ENCODE data around the gene TOM1.

DNA sequence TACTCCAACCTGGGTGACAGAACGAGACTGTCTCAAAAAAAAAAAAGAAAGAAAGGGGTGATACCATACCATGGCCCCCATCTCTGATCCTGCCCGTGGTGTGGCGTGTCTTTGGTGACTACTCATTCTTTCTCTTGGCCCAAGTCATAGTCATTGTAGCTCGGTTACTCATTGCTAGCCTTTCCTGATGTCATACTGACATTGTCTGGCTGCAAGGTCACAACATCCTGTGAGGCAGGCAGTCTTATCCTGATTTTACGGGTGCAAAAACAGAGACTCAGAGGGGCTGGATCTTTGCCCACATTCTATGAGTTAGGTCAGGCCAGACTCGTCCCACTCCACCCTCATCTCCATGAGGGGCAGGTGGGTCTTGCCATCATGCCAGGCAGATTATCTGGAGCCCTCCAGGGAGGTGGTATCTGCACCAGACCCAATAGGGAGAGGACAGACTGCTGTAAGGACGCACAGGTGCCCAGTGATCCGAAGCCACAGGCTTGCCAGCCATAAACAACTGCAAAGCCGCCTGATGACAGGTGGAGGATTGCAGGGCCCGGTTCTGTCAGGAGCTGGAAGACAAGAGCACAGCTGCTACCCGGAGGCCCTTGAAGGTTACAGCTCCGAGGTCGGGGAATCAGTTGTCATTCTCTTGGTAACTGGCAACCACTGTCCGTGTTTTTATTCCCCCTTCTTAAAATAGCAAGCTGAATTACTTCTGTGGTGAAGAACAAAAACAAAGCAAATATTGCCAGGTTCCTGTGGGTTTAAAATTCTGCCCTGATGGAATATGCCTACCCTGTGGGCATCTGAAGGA, 13.8 kb downstream of the TOM1 start:
- TF ChIP-seq, protein P1, sequence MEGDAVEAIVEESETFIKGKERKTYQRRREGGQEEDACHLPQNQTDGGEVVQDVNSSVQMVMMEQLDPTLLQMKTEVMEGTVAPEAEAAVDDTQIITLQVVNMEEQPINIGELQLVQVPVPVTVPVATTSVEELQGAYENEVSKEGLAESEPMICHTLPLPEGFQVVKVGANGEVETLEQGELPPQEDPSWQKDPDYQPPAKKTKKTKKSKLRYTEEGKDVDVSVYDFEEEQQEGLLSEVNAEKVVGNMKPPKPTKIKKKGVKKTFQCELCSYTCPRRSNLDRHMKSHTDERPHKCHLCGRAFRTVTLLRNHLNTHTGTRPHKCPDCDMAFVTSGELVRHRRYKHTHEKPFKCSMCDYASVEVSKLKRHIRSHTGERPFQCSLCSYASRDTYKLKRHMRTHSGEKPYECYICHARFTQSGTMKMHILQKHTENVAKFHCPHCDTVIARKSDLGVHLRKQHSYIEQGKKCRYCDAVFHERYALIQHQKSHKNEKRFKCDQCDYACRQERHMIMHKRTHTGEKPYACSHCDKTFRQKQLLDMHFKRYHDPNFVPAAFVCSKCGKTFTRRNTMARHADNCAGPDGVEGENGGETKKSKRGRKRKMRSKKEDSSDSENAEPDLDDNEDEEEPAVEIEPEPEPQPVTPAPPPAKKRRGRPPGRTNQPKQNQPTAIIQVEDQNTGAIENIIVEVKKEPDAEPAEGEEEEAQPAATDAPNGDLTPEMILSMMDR (IDR thresholded peaks at IDR 0.05) = no peak
- no peak for TF ChIP-seq FOSB (CRISPR knock-in tag; IDR thresholded peaks at IDR 0.05)
- TF ChIP-seq ESRRA (IDR thresholded peaks at IDR 0.05; ENCODE audit: borderline replicate concordance, low read length) = no peak
- no peak for TF ChIP-seq HDAC2 (IDR thresholded peaks at IDR 0.05)
- no peak for TF ChIP-seq RAD21 (conservative IDR thresholded peaks at IDR 0.05 in 1 of 2, IDR thresholded peaks at IDR 0.05 in 1 of 2)
- TF ChIP-seq POLR2A (IDR thresholded peaks at IDR 0.05; ENCODE audit: low read length) = no peak
- TF ChIP-seq, protein P2, sequence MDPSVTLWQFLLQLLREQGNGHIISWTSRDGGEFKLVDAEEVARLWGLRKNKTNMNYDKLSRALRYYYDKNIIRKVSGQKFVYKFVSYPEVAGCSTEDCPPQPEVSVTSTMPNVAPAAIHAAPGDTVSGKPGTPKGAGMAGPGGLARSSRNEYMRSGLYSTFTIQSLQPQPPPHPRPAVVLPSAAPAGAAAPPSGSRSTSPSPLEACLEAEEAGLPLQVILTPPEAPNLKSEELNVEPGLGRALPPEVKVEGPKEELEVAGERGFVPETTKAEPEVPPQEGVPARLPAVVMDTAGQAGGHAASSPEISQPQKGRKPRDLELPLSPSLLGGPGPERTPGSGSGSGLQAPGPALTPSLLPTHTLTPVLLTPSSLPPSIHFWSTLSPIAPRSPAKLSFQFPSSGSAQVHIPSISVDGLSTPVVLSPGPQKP (IDR thresholded peaks at IDR 0.05; ENCODE audit: low read depth, low read length) = no peak
- TF ChIP-seq, protein P3, sequence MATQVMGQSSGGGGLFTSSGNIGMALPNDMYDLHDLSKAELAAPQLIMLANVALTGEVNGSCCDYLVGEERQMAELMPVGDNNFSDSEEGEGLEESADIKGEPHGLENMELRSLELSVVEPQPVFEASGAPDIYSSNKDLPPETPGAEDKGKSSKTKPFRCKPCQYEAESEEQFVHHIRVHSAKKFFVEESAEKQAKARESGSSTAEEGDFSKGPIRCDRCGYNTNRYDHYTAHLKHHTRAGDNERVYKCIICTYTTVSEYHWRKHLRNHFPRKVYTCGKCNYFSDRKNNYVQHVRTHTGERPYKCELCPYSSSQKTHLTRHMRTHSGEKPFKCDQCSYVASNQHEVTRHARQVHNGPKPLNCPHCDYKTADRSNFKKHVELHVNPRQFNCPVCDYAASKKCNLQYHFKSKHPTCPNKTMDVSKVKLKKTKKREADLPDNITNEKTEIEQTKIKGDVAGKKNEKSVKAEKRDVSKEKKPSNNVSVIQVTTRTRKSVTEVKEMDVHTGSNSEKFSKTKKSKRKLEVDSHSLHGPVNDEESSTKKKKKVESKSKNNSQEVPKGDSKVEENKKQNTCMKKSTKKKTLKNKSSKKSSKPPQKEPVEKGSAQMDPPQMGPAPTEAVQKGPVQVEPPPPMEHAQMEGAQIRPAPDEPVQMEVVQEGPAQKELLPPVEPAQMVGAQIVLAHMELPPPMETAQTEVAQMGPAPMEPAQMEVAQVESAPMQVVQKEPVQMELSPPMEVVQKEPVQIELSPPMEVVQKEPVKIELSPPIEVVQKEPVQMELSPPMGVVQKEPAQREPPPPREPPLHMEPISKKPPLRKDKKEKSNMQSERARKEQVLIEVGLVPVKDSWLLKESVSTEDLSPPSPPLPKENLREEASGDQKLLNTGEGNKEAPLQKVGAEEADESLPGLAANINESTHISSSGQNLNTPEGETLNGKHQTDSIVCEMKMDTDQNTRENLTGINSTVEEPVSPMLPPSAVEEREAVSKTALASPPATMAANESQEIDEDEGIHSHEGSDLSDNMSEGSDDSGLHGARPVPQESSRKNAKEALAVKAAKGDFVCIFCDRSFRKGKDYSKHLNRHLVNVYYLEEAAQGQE (IDR thresholded peaks at IDR 0.05) = no peak
- no peak for TF ChIP-seq MAX (IDR thresholded peaks at IDR 0.05)
